MCF 10A (cell line): ENCODE data around the gene GGACT. TPM values are rescaled to one million over a fixed set of nuclear protein-coding genes. Genes with fewer than 3 reads are reported as not detected.
A peak's percentile ranks its signal among the peaks of the same experiment; 100 is the strongest.

Source experiments
- BruUV-seq: library from RNA; stranded (reverse); fragments of 400-500 nt; replicated peaks from 2 replicates; lab custom pipeline; 2021; lab: Mats Ljungman, UMichigan
- CTCF ChIA-PET: fragments of 300-600 bp; sonication (Branson Sonifier 250); formaldehyde crosslinking; extraction: SDS; loops from one replicate; lab custom pipeline; 2021; ENCODE audit warnings: antibody characterized with exemption, inconsistent platforms; lab: Yijun Ruan, JAX
- POLR2A ChIA-PET: fragments of 300-600, 350-650 bp; sonication (Branson Sonifier 250); formaldehyde crosslinking; extraction: SDS; loops from one replicate; lab custom pipeline; 2020; ENCODE audit warnings: antibody characterized with exemption, inconsistent platforms; lab: Yijun Ruan, JAX
- DNase-seq: peaks from one replicate; pipeline ENCODE4 v3.0.0-alpha.2; 2018; ENCODE audit not compliant: unreplicated experiment
- H3K27ac Mint-ChIP-seq: one replicate; pipeline ENCODE4 v1.8.0; 2022; ENCODE audit warnings: mild to moderate bottlenecking, low read depth, mixed read lengths; ENCODE audit not compliant: unreplicated experiment
- H3K27me3 Mint-ChIP-seq: one replicate; pipeline ENCODE4 v1.8.0; 2022; ENCODE audit warnings: mixed read lengths; ENCODE audit not compliant: insufficient read depth, unreplicated experiment
- H3K36me3 Mint-ChIP-seq: one replicate; pipeline ENCODE4 v1.8.0; 2022; ENCODE audit warnings: mild to moderate bottlenecking, moderate library complexity, mixed read lengths; ENCODE audit not compliant: insufficient read depth, unreplicated experiment
- H3K4me1 Mint-ChIP-seq: one replicate; pipeline ENCODE4 v1.8.0; 2022; ENCODE audit warnings: mixed read lengths; ENCODE audit not compliant: insufficient read depth, unreplicated experiment
- H3K4me3 Mint-ChIP-seq: one replicate; pipeline ENCODE4 v1.8.0; 2022; ENCODE audit warnings: mild to moderate bottlenecking, moderate library complexity, mixed read lengths; ENCODE audit not compliant: unreplicated experiment
- H3K9me3 Mint-ChIP-seq: one replicate; pipeline ENCODE4 v1.8.0; 2022; ENCODE audit warnings: mixed read lengths; ENCODE audit not compliant: unreplicated experiment
- CTCF ChIP-seq: fragments of 200-600 bp; IDR thresholded peaks from one replicate; pipeline ENCODE4 v1.8.0; 2022; ENCODE audit warnings: antibody characterized with exemption, mild to moderate bottlenecking; ENCODE audit not compliant: unreplicated experiment
- intact Hi-C: fragments of 100-400 bp; cut with micrococcal nuclease; formaldehyde crosslinking; loops from 2 replicates; pipeline ENCODE4 v1.14.1; 2022
- total RNA-seq: library from RNA; stranded (reverse); gene quantifications from 2 replicates; pipeline ENCODE4 v1.2.3, GENCODE V29; 2022

The GGACT gene
- total RNA-seq, 1 experiment from 2014 or later = 8.1 TPM

GRCh38 chr13:100513987-100514670 lies 74.5 kb downstream of the GGACT start:
- H3K36me3 Mint-ChIP-seq = peaks cover 2% of the 10 kb centered on the region
- DNase-seq = peak; percentile 49
- no peaks in the 10 kb centered on the region for H3K9me3 Mint-ChIP-seq
- no peaks in the 10 kb centered on the region for H3K27me3 Mint-ChIP-seq
- no peak for TF ChIP-seq CTCF
- no TSS peak for BruUV-seq
- H3K4me3 Mint-ChIP-seq = no peak overlapping the region
- intact Hi-C loops = loop anchor here (1.0 to 10.0 kb wide), 4 partner anchors 279 to 858 kb away; no protein-coding TSS in a partner anchor
- peaks cover 12% of the 10 kb centered on the region for H3K4me1 Mint-ChIP-seq
- ChIA-PET POLR2A (interaction anchor here (0.6 to 1.1 kb wide), 4 partner anchors 166 to 1241 kb away, joined by 3 to 4 read pairs (median 4); no protein-coding TSS in a partner anchor), CTCF (interaction anchor here (0.6 to 3.4 kb wide), 18 partner anchors 10 to 898 kb away, joined by 3 to 23 read pairs (median 4); no protein-coding TSS in a partner anchor)
- H3K27ac Mint-ChIP-seq = peak overlapping the region; percentile 31

GRCh38 chr13:100513171-100513570 lies 75.4 kb downstream of the GGACT start:
- H3K27ac Mint-ChIP-seq = peak overlapping the region; percentile 31
- no peak for TF ChIP-seq CTCF
- DNase-seq = no peak
- H3K27me3 Mint-ChIP-seq = no peaks in the 10 kb centered on the region
- H3K9me3 Mint-ChIP-seq = no peaks in the 10 kb centered on the region
- no peak overlapping the region for H3K4me3 Mint-ChIP-seq
- H3K36me3 Mint-ChIP-seq = peaks cover 6% of the 10 kb centered on the region
- peaks cover 12% of the 10 kb centered on the region for H3K4me1 Mint-ChIP-seq
- intact Hi-C loops = loop anchor here (10.0 kb wide), 1 partner anchor 358 kb away; no protein-coding TSS in a partner anchor
- no TSS peak for BruUV-seq
- POLR2A ChIA-PET = interaction anchor here (1.1 kb wide), 1 partner anchor 165 kb away, joined by 4 read pairs; no protein-coding TSS in a partner anchor
- CTCF ChIA-PET = interaction anchor here (1.1 to 3.4 kb wide), 9 partner anchors 11 to 857 kb away, joined by 3 to 23 read pairs (median 5); no protein-coding TSS in a partner anchor

GRCh38 chr13:100512422-100512821 lies 76.2 kb downstream of the GGACT start:
- Mint-ChIP-seq H3K4me1 (peaks cover 12% of the 10 kb centered on the region), H3K27ac (no peak overlapping the region), H3K36me3 (peaks cover 10% of the 10 kb centered on the region), H3K9me3 (no peaks in the 10 kb centered on the region), H3K27me3 (no peaks in the 10 kb centered on the region), H3K4me3 (no peak overlapping the region)
- POLR2A ChIA-PET = no interaction called here
- peak; percentile 21 for DNase-seq
- no TSS peak for BruUV-seq
- CTCF ChIA-PET = interaction anchor here (0.6 to 3.4 kb wide), 6 partner anchors 10 to 855 kb away, joined by 3 to 23 read pairs (median 5); no protein-coding TSS in a partner anchor
- intact Hi-C loops = loop anchor here (10.0 kb wide), 1 partner anchor 358 kb away; no protein-coding TSS in a partner anchor
- no peak for TF ChIP-seq CTCF

- H3K27me3 Mint-ChIP-seq = no peaks in the 10 kb centered on the region
- BruUV-seq = no TSS peak
- H3K36me3 Mint-ChIP-seq = peaks cover 10% of the 10 kb centered on the region
- POLR2A ChIA-PET = interaction anchor here (0.5 kb wide), 1 partner anchor 110 kb away, joined by 3 read pairs; no protein-coding TSS in a partner anchor
- intact Hi-C loops = loop anchor here (10.0 kb wide), 1 partner anchor 357 kb away; no protein-coding TSS in a partner anchor
- no peak for TF ChIP-seq CTCF
- CTCF ChIA-PET = interaction anchor here (0.5 to 2.0 kb wide), 6 partner anchors 10 to 854 kb away, joined by 3 to 13 read pairs (median 3); no protein-coding TSS in a partner anchor
- H3K4me1 Mint-ChIP-seq = peaks cover 12% of the 10 kb centered on the region
- no peak overlapping the region for H3K27ac Mint-ChIP-seq
- no peaks in the 10 kb centered on the region for H3K9me3 Mint-ChIP-seq
- no peak overlapping the region for H3K4me3 Mint-ChIP-seq
- no peak for DNase-seq
Observed at GRCh38 chr13:100511466-100511865, 77.1 kb downstream of the GGACT start.
